GM12872 (cell line): ENCODE results near the gene ZNF318.

Source experiments
- TF ChIP-seq, protein P1 (sequence below): IDR thresholded peaks from 3 replicates; pipeline ENCODE4 v1.5.1; 2011; ENCODE audit warnings: low read depth, mild to moderate bottlenecking, low read length, moderate library complexity; ENCODE audit not compliant: insufficient read depth

Gene ZNF318

DNA sequence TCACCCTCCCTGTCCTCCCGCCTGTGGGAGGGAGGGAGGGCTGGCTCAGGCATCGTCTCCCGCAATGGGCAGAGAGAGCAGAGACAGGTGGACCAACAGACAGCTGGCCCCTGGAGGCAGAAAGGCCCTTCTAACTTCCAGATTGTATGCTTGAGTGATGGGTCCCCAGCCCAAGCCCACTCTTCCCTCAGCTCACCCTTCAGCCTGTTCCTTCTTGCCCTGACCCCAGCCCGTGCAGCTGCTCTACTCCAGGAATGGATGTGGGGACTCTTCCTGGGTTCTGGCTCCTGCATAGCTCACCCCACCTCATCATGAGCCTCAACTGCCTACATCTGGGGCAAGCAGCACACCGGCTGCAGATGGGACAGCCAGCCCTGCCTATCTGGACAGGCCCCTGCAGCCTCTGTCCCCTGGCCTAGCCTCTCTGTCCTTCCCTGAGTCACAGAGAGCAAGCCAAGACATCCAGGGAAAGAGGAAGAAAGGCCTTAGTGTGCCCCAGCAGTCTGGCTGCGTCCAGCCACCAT lies 82.9 kb downstream of the ZNF318 start:
- TF ChIP-seq, protein P1, sequence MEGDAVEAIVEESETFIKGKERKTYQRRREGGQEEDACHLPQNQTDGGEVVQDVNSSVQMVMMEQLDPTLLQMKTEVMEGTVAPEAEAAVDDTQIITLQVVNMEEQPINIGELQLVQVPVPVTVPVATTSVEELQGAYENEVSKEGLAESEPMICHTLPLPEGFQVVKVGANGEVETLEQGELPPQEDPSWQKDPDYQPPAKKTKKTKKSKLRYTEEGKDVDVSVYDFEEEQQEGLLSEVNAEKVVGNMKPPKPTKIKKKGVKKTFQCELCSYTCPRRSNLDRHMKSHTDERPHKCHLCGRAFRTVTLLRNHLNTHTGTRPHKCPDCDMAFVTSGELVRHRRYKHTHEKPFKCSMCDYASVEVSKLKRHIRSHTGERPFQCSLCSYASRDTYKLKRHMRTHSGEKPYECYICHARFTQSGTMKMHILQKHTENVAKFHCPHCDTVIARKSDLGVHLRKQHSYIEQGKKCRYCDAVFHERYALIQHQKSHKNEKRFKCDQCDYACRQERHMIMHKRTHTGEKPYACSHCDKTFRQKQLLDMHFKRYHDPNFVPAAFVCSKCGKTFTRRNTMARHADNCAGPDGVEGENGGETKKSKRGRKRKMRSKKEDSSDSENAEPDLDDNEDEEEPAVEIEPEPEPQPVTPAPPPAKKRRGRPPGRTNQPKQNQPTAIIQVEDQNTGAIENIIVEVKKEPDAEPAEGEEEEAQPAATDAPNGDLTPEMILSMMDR: no peak
